Stomach (tissue), 4 donors: Measurements from ENCODE around the gene CEACAM1.

ENCODE experiments used
- POLR2A ChIP-seq, 4 donors: fragments of 450-650 bp; IDR thresholded peaks; one replicate each; pipeline ENCODE4 v1.6.1; 2016; ENCODE audit warnings: antibody characterized with exemption in 4 of 4, control low read depth in 2 of 4, mild to moderate bottlenecking in 1 of 4, moderate library complexity in 1 of 4
- TF ChIP-seq, protein P1 (sequence below), 7 experiments: fragments of 450-650 bp in 4 of 7; fragments of 200-600 bp in 3 of 7; sonication (generic) in 3 of 7; IDR thresholded peaks; one replicate each; pipeline ENCODE4 v1.5.1; 2016 to 2019; ENCODE audit warnings: antibody characterized with exemption in 7 of 7, control low read depth in 2 of 7, mild to moderate bottlenecking in 1 of 7

DNA sequence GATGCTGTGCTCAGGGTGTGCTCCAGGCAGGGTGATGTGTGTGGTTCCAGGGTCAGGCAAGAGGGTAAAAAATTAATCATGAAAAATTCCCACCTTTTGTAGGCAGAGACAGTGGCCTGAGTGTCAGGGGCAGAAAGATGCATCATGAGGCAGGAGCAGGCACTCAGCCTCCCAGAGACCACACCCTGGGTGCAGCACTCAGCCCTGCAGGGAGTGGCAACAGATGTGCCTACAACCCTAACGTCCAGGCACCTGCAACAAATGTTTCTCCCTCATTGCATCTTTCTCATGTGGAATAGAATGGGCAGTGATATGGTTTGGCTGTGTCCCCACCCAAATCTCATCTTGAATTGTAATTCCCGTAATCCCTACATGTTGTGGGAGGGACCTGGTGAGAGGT is 19.6 kb upstream of the CEACAM1 start:
- TF ChIP-seq POLR2A (IDR thresholded peaks at IDR 0.05) = no peak
- TF ChIP-seq, protein P1, sequence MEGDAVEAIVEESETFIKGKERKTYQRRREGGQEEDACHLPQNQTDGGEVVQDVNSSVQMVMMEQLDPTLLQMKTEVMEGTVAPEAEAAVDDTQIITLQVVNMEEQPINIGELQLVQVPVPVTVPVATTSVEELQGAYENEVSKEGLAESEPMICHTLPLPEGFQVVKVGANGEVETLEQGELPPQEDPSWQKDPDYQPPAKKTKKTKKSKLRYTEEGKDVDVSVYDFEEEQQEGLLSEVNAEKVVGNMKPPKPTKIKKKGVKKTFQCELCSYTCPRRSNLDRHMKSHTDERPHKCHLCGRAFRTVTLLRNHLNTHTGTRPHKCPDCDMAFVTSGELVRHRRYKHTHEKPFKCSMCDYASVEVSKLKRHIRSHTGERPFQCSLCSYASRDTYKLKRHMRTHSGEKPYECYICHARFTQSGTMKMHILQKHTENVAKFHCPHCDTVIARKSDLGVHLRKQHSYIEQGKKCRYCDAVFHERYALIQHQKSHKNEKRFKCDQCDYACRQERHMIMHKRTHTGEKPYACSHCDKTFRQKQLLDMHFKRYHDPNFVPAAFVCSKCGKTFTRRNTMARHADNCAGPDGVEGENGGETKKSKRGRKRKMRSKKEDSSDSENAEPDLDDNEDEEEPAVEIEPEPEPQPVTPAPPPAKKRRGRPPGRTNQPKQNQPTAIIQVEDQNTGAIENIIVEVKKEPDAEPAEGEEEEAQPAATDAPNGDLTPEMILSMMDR (IDR thresholded peaks at IDR 0.05) = no peak
